Effector memory CD8-positive, alpha-beta T cell (primary cell): Measurements from ENCODE around the gene ARRDC5.
"Not testable (repeated sequence)": the region's sequence is repeated elsewhere in the genome, so short reads cannot be mapped to it uniquely, and the experiment has no call there.

Source experiments
- ATAC-seq: fragments of 150-1000 bp; cut with Tn5 transposase; replicated peaks from 2 replicates; pipeline ENCODE4 v1.10.0; 2021; ENCODE audit warnings: mild to moderate bottlenecking, moderate library complexity
- DNase-seq, 3 experiments: peaks; one replicate each; pipeline ENCODE4 v3.0.0; 2021
- H3K27ac Mint-ChIP-seq, 2 donors: one replicate each; pipeline ENCODE4 v1.8.0; 2022; ENCODE audit warnings: mild to moderate bottlenecking in 2 of 2, mixed read lengths in 2 of 2, moderate library complexity in 2 of 2
- H3K27me3 Mint-ChIP-seq, 2 donors: one replicate each; pipeline ENCODE4 v1.8.0; 2022; ENCODE audit warnings: mixed read lengths in 2 of 2
- H3K36me3 Mint-ChIP-seq: one replicate; pipeline ENCODE4 v1.8.0; 2022; ENCODE audit warnings: mild to moderate bottlenecking, moderate library complexity, mixed read lengths; ENCODE audit not compliant: insufficient read depth
- H3K4me1 Mint-ChIP-seq, 2 donors: one replicate each; pipeline ENCODE4 v1.8.0; 2022; ENCODE audit warnings: low read depth in 2 of 2, mixed read lengths in 2 of 2
- H3K4me3 Mint-ChIP-seq, 2 donors: one replicate each; pipeline ENCODE4 v1.8.0; 2022; ENCODE audit warnings: mild to moderate bottlenecking in 2 of 2, mixed read lengths in 2 of 2, moderate library complexity in 2 of 2
- H3K9me3 Mint-ChIP-seq, 2 donors: one replicate each; pipeline ENCODE4 v1.8.0; 2022; ENCODE audit warnings: mixed read lengths in 2 of 2

The ARRDC5 gene

GRCh38 chr19:4847190-4847973 is 55.3 kb downstream of the ARRDC5 start:
- H3K36me3 Mint-ChIP-seq, result peaks cover 33% of the 10 kb centered on the region
- H3K4me3 Mint-ChIP-seq, result no peak overlapping the region
- ATAC-seq (no peak), DNase-seq (no peak)
- no peak overlapping the region for H3K27ac Mint-ChIP-seq
- H3K27me3 Mint-ChIP-seq, result no peaks in the 10 kb centered on the region
- peaks cover 3 to 4% of the 10 kb centered on the region in 2 donors for H3K4me1 Mint-ChIP-seq
- H3K9me3 Mint-ChIP-seq, result no peaks in the 10 kb centered on the region

DNA sequence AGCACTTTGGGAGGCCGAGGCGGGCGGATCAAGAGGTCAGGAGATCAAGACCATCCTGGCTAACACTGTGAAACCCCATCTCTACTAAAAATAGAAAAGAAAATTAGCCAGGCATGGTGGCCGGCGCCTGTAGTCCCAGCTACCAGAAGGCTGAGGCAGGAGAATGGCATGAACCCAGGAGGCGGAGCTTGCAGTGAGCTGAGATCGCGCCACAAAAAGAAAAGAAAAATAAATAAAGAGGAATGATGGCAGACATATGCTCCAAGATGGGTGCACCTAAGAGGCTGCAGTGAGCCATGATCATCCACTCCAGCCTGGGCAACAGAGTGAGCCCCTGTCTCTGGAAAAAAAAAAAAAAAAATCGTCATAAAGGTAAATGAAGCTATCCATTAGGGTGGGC is 56.7 kb downstream of the ARRDC5 start:
- H3K4me3 Mint-ChIP-seq, H3K4me1 Mint-ChIP-seq, ATAC-seq, H3K9me3 Mint-ChIP-seq, DNase-seq, H3K27me3 Mint-ChIP-seq: not testable (repeated sequence)
- peak overlapping the region in 1 of 2 donors; percentile 16 for H3K27ac Mint-ChIP-seq
- H3K36me3 Mint-ChIP-seq, result peaks cover 33% of the 10 kb centered on the region

DNA sequence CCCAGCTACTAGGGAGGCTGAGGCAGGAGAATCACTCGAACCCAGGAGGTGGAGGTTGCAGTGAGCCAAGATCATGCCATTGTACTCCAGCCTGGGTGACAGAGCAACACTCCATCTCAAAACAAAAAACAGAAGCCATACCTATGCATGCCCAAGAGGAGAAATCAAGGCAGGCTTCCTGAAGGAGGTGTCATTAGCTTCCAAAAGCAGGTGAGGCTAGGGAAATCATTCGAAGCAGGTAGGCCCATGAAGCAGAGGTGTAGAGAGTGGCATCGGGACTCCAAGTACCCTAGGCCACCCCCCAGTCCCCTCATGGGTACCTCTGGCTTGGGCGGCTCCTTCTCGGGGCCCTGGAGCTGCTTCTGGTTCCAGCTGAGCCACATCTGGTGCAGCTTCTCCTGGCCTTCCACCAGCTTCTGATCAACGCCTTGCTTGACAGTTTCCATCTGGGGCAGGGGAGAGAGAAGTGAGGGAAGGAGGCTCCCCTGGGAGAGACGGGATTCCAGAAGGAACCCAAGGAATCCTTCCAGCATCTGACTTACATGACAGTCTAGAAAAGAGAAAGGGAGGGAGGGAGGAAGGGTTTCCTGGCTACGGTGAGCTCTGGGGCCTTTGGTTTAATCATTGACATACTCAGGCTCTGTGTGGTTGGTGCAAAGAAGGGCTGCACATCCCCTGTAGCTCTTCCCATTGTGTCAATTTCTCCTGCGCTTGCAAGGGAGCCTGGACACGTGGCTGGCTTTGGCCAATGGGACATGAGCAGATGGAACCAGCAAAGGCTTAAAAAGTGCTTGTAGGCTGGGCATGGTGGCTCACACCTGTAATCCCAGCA is 58.1 kb downstream of the ARRDC5 start:
- Mint-ChIP-seq H3K36me3 (peaks cover 46% of the 10 kb centered on the region), H3K4me1 (peaks cover 3 to 6% of the 10 kb centered on the region in 2 donors), H3K9me3 (no peaks in the 10 kb centered on the region), H3K27me3 (no peaks in the 10 kb centered on the region), H3K4me3 (no peak overlapping the region), H3K27ac (no peak overlapping the region)
- DNase-seq (no peak), ATAC-seq (no peak)

GRCh38 chr19:4843647-4843965 is 59.1 kb downstream of the ARRDC5 start:
- H3K27me3 Mint-ChIP-seq, result no peaks in the 10 kb centered on the region
- H3K4me1 Mint-ChIP-seq, result peaks cover 3 to 6% of the 10 kb centered on the region in 2 donors
- no peak for DNase-seq
- peaks cover 50% of the 10 kb centered on the region for H3K36me3 Mint-ChIP-seq
- no peak overlapping the region for H3K27ac Mint-ChIP-seq
- no peak for ATAC-seq
- H3K4me3 Mint-ChIP-seq, result no peak overlapping the region
- no peaks in the 10 kb centered on the region for H3K9me3 Mint-ChIP-seq
